Nucleus accumbens (tissue), 56 donors: Measurements from ENCODE around the gene C12orf42.
A peak's percentile ranks its signal among the peaks of the same experiment; 100 is the strongest.

Experiments
- DNase-seq, 56 donors: peaks; one replicate each; lab custom pipeline; 2025; lab: John Stamatoyannopoulos, UW

The C12orf42 gene

GRCh38 chr12:103353913-103354312 lies 141.9 kb downstream of the C12orf42 start:
- no peak for DNase-seq

GRCh38 chr12:103350116-103350515 lies 145.7 kb downstream of the C12orf42 start:
- no peak for DNase-seq

- no peak for DNase-seq
Observed at GRCh38 chr12:103348935-103349334, 146.8 kb downstream of the C12orf42 start.

- DNase-seq: no peak
Observed at GRCh38 chr12:103336940-103337339, 158.8 kb downstream of the C12orf42 start.

- peak in 4 of 56 donors; percentile 2 to 14 (median 6) for DNase-seq
Observed at GRCh38 chr12:103334466-103334865, 161.3 kb downstream of the C12orf42 start.

- no peak for DNase-seq
Observed at GRCh38 chr12:103333676-103334075, 162.1 kb downstream of the C12orf42 start.

- no peak for DNase-seq
Observed at GRCh38 chr12:103331643-103332042, 164.1 kb downstream of the C12orf42 start.

- DNase-seq: no peak
Observed at GRCh38 chr12:103330672-103331071, 165.1 kb downstream of the C12orf42 start.

GRCh38 chr12:103327676-103328075 lies 168.1 kb downstream of the C12orf42 start:
- no peak for DNase-seq

- DNase-seq: no peak
Observed at GRCh38 chr12:103326190-103326589, 169.6 kb downstream of the C12orf42 start.

- no peak for DNase-seq
Observed at GRCh38 chr12:103318566-103318965, 177.2 kb downstream of the C12orf42 start.

- no peak for DNase-seq
Observed at GRCh38 chr12:103317220-103317619, 178.5 kb downstream of the C12orf42 start.

- no peak for DNase-seq
Observed at GRCh38 chr12:103314786-103315185, 181.0 kb downstream of the C12orf42 start.

GRCh38 chr12:103313894-103314293 lies 181.9 kb downstream of the C12orf42 start:
- no peak for DNase-seq

- DNase-seq: no peak
Observed at GRCh38 chr12:103312742-103313354, 182.9 kb downstream of the C12orf42 start.

- no peak for DNase-seq
Observed at GRCh38 chr12:103310546-103311270, 185.1 kb downstream of the C12orf42 start.

- no peak for DNase-seq
Observed at GRCh38 chr12:103308396-103308795, 187.4 kb downstream of the C12orf42 start.

- DNase-seq: no peak
Observed at GRCh38 chr12:103303484-103303883, 192.3 kb downstream of the C12orf42 start.

GRCh38 chr12:103301642-103302591 lies 193.9 kb downstream of the C12orf42 start:
- DNase-seq: peak in 1 of 56 donors; percentile 1

GRCh38 chr12:103288016-103288415 lies 207.8 kb downstream of the C12orf42 start:
- no peak for DNase-seq

GRCh38 chr12:103282124-103282523 lies 213.6 kb downstream of the C12orf42 start:
- no peak for DNase-seq
